D721Med (cell line): ENCODE results near the gene DHX9.

ENCODE experiments used
- DNase-seq: peaks from one replicate; pipeline ENCODE4 v3.0.0; 2011; ENCODE audit warnings: low spot score; ENCODE audit not compliant: insufficient read length
- FAIRE-seq: peaks from 2 replicates; lab custom pipeline; 2011; peaks lifted over from hg19 to GRCh38; lab: Jason Lieb, UNC
- CTCF ChIP-seq: IDR thresholded peaks from 2 replicates; pipeline ENCODE4 v1.5.1; 2012; ENCODE audit warnings: mild to moderate bottlenecking, control low read depth; ENCODE audit not compliant: insufficient read depth; ENCODE audit errors: missing control alignments

The DHX9 gene

GRCh38 chr1:182867861-182868260, 28.7 kb downstream of the DHX9 start:
- no peak for TF ChIP-seq CTCF
- peak; percentile 76 for FAIRE-seq
- no peak for DNase-seq

GRCh38 chr1:182869241-182869666, 30.1 kb downstream of the DHX9 start:
- no peak for TF ChIP-seq CTCF
- DNase-seq (no peak), FAIRE-seq (no peak)

GRCh38 chr1:182872881-182873280, 33.7 kb downstream of the DHX9 start:
- DNase-seq, result no peak
- FAIRE-seq, result no peak
- TF ChIP-seq CTCF, result no peak

GRCh38 chr1:182875889-182876288, 36.7 kb downstream of the DHX9 start:
- no peak for TF ChIP-seq CTCF
- FAIRE-seq, result peak; percentile 80
- no peak for DNase-seq

GRCh38 chr1:182877331-182877730, 38.2 kb downstream of the DHX9 start:
- no peak for TF ChIP-seq CTCF
- FAIRE-seq (peak; percentile 21), DNase-seq (no peak)

GRCh38 chr1:182877842-182878241, 38.7 kb downstream of the DHX9 start:
- FAIRE-seq (no peak), DNase-seq (no peak)
- TF ChIP-seq CTCF, result no peak

- FAIRE-seq, result no peak
- TF ChIP-seq CTCF, result no peak
- DNase-seq, result no peak
Observed at GRCh38 chr1:182884872-182885271, 45.7 kb downstream of the DHX9 start.
